B cell (primary cell): ENCODE measurements around the gene CCDC85A. TPM values are rescaled to one million over a fixed set of nuclear protein-coding genes. Genes with fewer than 3 reads are reported as not detected.

Experiments
- ATAC-seq: fragments of 200-7000 bp; cut with Tn5 transposase; one replicate; pipeline ENCODE4 v1.10.0; 2021; ENCODE audit warnings: low read depth, mild to moderate bottlenecking, moderate number of reproducible peaks, moderate library complexity
- CTCF ChIA-PET: fragments of 350-600 bp; sonication (Branson Sonifier 250); formaldehyde crosslinking; loops from one replicate; lab custom pipeline; 2021; ENCODE audit warnings: antibody characterized with exemption, inconsistent platforms; lab: Charles Lee
- POLR2A ChIA-PET: fragments of 350-600 bp; sonication (Branson Sonifier 250); formaldehyde crosslinking; loops from one replicate; lab custom pipeline; 2021; ENCODE audit warnings: antibody characterized with exemption; lab: Charles Lee
- DNase-seq: peaks from one replicate; pipeline ENCODE4 v3.0.0; 2013
- H2AFZ ChIP-seq: 2 replicates; pipeline ENCODE4 v1.6.1; 2012; ENCODE audit warnings: mild to moderate bottlenecking, low read depth, low read length; ENCODE audit not compliant: insufficient read depth, poor library complexity, severe bottlenecking
- H3K27ac ChIP-seq, 2 donors: 1 replicate in 1 of 2; 2 replicates in 1 of 2; pipeline ENCODE4 v1.5.1; 2012 to 2013; ENCODE audit warnings: low read length in 2 of 2, mild to moderate bottlenecking in 2 of 2, moderate library complexity in 1 of 2
- H3K27me3 ChIP-seq, 4 experiments: fragments of 200-600 bp in 1 of 4; sonication (generic) in 1 of 4; replicated peaks in 1 of 4; 1 replicate in 2 of 4; 2 replicates in 2 of 4; pipeline versions ENCODE4 v1.6.1 to v1.7.0; 2013 to 2016; ENCODE audit warnings: low read length in 3 of 4, mild to moderate bottlenecking in 2 of 4, mixed read lengths in 1 of 4, moderate library complexity in 1 of 4; ENCODE audit not compliant: insufficient read depth in 4 of 4, control insufficient read depth in 3 of 4; ENCODE audit errors: control extremely low read depth in 1 of 4
- H3K36me3 ChIP-seq, 2 experiments: replicated peaks in 1 of 2; 1 replicate in 1 of 2; 2 replicates in 1 of 2; pipeline versions ENCODE4 v1.6.1 to v1.7.1; 2013; ENCODE audit warnings: low read length in 1 of 2; ENCODE audit not compliant: insufficient read depth in 2 of 2, control insufficient read depth in 1 of 2; ENCODE audit errors: control extremely low read depth in 1 of 2, extremely low read depth in 1 of 2
- H3K4me1 ChIP-seq, 2 donors: fragments of 200-600 bp in 1 of 2; sonication (generic) in 1 of 2; 1 replicate in 1 of 2; 2 replicates in 1 of 2; pipeline versions ENCODE4 v1.5.1 to v1.6.1; 2013 to 2017; ENCODE audit warnings: low read length in 2 of 2; ENCODE audit not compliant: control insufficient read depth in 2 of 2, insufficient read depth in 2 of 2
- H3K4me2 ChIP-seq: replicated peaks from 2 replicates; pipeline ENCODE3; 2012; ENCODE audit warnings: mild to moderate bottlenecking, low read depth, low read length; ENCODE audit not compliant: poor library complexity, severe bottlenecking
- H3K4me3 ChIP-seq, 5 experiments: fragments of 200-600 bp in 1 of 5; sonication (generic) in 1 of 5; 1 replicate in 3 of 5; 2 replicates in 2 of 5; pipeline versions ENCODE4 v1.5.1 to v1.7.0; 2011 to 2016; ENCODE audit warnings: low read length in 4 of 5, mild to moderate bottlenecking in 4 of 5, low read depth in 2 of 5, control low read depth in 1 of 5, moderate library complexity in 1 of 5; ENCODE audit not compliant: insufficient read depth in 1 of 5; ENCODE audit errors: control extremely low read depth in 1 of 5, extremely low read depth in 1 of 5
- H3K79me2 ChIP-seq: fragments of 200-600 bp; sonication (generic); one replicate; pipeline ENCODE4 v1.6.0; 2016; ENCODE audit warnings: low read length; ENCODE audit not compliant: control insufficient read depth, insufficient read depth
- H3K9ac ChIP-seq: fragments of 200-600 bp; sonication (generic); 2 replicates; pipeline ENCODE4 v1.6.1; 2017; ENCODE audit warnings: mild to moderate bottlenecking, low read length, moderate library complexity
- H3K9me3 ChIP-seq, 3 donors: one replicate each; pipeline versions ENCODE4 v1.6.1 to v1.7.1; 2013; ENCODE audit warnings: low read length in 2 of 3; ENCODE audit not compliant: control insufficient read depth in 2 of 3, insufficient read depth in 1 of 3; ENCODE audit errors: control extremely low read depth in 1 of 3
- H4K20me1 ChIP-seq: 2 replicates; pipeline ENCODE4 v1.6.0; 2012; ENCODE audit warnings: mild to moderate bottlenecking, low read length; ENCODE audit not compliant: insufficient read depth, control insufficient read depth, poor library complexity, severe bottlenecking
- H3K27ac Mint-ChIP-seq: one replicate; pipeline ENCODE4 v1.8.0; 2021; ENCODE audit warnings: mixed read lengths
- H3K27me3 Mint-ChIP-seq: one replicate; pipeline ENCODE4 v1.8.0; 2021; ENCODE audit warnings: mixed read lengths
- H3K4me1 Mint-ChIP-seq: one replicate; pipeline ENCODE4 v1.8.0; 2021; ENCODE audit warnings: mixed read lengths
- H3K4me3 Mint-ChIP-seq: one replicate; pipeline ENCODE4 v1.8.0; 2021; ENCODE audit warnings: mixed read lengths
- H3K9me3 Mint-ChIP-seq: one replicate; pipeline ENCODE4 v1.8.0; 2022; ENCODE audit warnings: mixed read lengths; ENCODE audit not compliant: insufficient read depth
- CTCF ChIP-seq: fragments of 200-600 bp; IDR thresholded peaks from one replicate; pipeline ENCODE4 v1.8.0; 2022; ENCODE audit warnings: antibody characterized with exemption, mild to moderate bottlenecking
- EZH2 ChIP-seq: IDR thresholded peaks from 2 replicates; pipeline ENCODE4 v1.6.1; 2012; ENCODE audit warnings: borderline replicate concordance, low read depth, mild to moderate bottlenecking, moderate library complexity, low read length; ENCODE audit not compliant: insufficient read depth, poor library complexity, severe bottlenecking
- WGBS: methylation state at CpG from one replicate; pipeline ENCODE4 v1.1.5; 2013; ENCODE audit warnings: missing lambda C conversion rate; ENCODE audit not compliant: insufficient coverage; 5-methylcytosine and 5-hydroxymethylcytosine counted together
- intact Hi-C: fragments of 100-400 bp; cut with micrococcal nuclease; formaldehyde crosslinking; loops from one replicate; pipeline ENCODE4 v1.10.0; 2022
- polyA plus RNA-seq: library from polyadenylated mRNA; depleted of rRNA; stranded (reverse); fragments of >200 nt; gene quantifications from 2 replicates; pipeline ENCODE4 v1.2.3, GENCODE V29; 2012
- total RNA-seq, 2 donors: library from RNA; stranded (reverse); fragments of 120-200 nt in 1 of 2; gene quantifications; 1 replicate in 1 of 2; 2 replicates in 1 of 2; pipeline versions ENCODE4 v1.2.3 to v1.2.4, GENCODE V29; 2013 to 2022

Gene CCDC85A
- total and polyA plus RNA-seq, 2 donors (not counting 1 experiment from before 2014, with no cell fraction given), result 0.15 TPM; not detected in 1

GRCh38 chr2:56248965-56249742, 65.4 kb downstream of the CCDC85A start:
- DNase-seq (no peak), ATAC-seq (no peak)
- no peak overlapping the region for H3K4me3 ChIP-seq
- H3K4me3 Mint-ChIP-seq, result no peak overlapping the region
- no peak overlapping the region for H3K27ac Mint-ChIP-seq
- H3K79me2 ChIP-seq, result no peaks in the 10 kb centered on the region
- no peaks in the 10 kb centered on the region for H3K27me3 ChIP-seq
- H2AFZ ChIP-seq, result no peak overlapping the region
- no peak overlapping the region for H3K9ac ChIP-seq
- 88% methylated on average over 3 of the region's 5 CpGs for WGBS
- peaks cover 4% of the 10 kb centered on the region for H3K27me3 Mint-ChIP-seq
- no peaks in the 10 kb centered on the region for H3K36me3 ChIP-seq
- no peak for TF ChIP-seq CTCF
- no peak for TF ChIP-seq EZH2
- CTCF ChIA-PET, result no interaction called here
- no peaks in the 10 kb centered on the region for H3K4me1 ChIP-seq
- H3K27ac ChIP-seq, result no peak overlapping the region
- no peaks in the 10 kb centered on the region for H3K9me3 ChIP-seq
- intact Hi-C loops, result no loop called here
- POLR2A ChIA-PET, result no interaction called here
- H3K4me2 ChIP-seq, result no peak overlapping the region
- no peaks in the 10 kb centered on the region for H3K4me1 Mint-ChIP-seq
- H3K9me3 Mint-ChIP-seq, result no peaks in the 10 kb centered on the region
- no peaks in the 10 kb centered on the region for H4K20me1 ChIP-seq

- ATAC-seq, result no peak
- POLR2A ChIA-PET, result no interaction called here
- 100% methylated on average over 2 of the region's 2 CpGs for WGBS
These were observed 66.5 kb downstream of the CCDC85A start for GRCh38 chr2:56250153-56250729.

More at GRCh38 chr2:56250153-56250729, 66.5 kb downstream of the CCDC85A start:
- peaks cover 4% of the 10 kb centered on the region for H3K27me3 Mint-ChIP-seq
- no peaks in the 10 kb centered on the region for H3K27me3 ChIP-seq
- H3K4me1 Mint-ChIP-seq, result no peaks in the 10 kb centered on the region
- H3K27ac ChIP-seq, result no peak overlapping the region
- no peak overlapping the region for H3K27ac Mint-ChIP-seq
- no peaks in the 10 kb centered on the region for H3K9me3 ChIP-seq
- CTCF ChIA-PET, result no interaction called here
- H3K9ac ChIP-seq, result no peak overlapping the region
- H2AFZ ChIP-seq, result no peak overlapping the region
- no peaks in the 10 kb centered on the region for H3K36me3 ChIP-seq
- H4K20me1 ChIP-seq, result no peaks in the 10 kb centered on the region
- no peaks in the 10 kb centered on the region for H3K79me2 ChIP-seq
- TF ChIP-seq EZH2, result no peak
- no peaks in the 10 kb centered on the region for H3K9me3 Mint-ChIP-seq
- H3K4me1 ChIP-seq, result no peaks in the 10 kb centered on the region
- H3K4me2 ChIP-seq, result no peak overlapping the region
- no peak for DNase-seq
- H3K4me3 ChIP-seq, result no peak overlapping the region
- H3K4me3 Mint-ChIP-seq, result no peak overlapping the region
- intact Hi-C loops, result no loop called here
